Gastrocnemius medialis (tissue), 4 donors: ENCODE measurements around the gene R3HCC1L. TPM values are rescaled to one million over a fixed set of nuclear protein-coding genes. Genes with fewer than 3 reads are reported as not detected.

Source experiments
- ATAC-seq, 2 donors: fragments of 150-250 bp; one replicate each; pipeline ENCODE4 v1.9.1; 2016
- DNase-seq, 2 donors: peaks; one replicate each; pipeline ENCODE4 v3.0.0-alpha.2; 2019
- H3K27ac ChIP-seq, 4 donors: fragments of 200-600 bp; sonication (generic); 1 replicate in 1 of 4; 2 replicates in 3 of 4; pipeline ENCODE4 v1.5.1; 2016 to 2018; ENCODE audit warnings: mild to moderate bottlenecking in 2 of 4, moderate library complexity in 1 of 4
- H3K27me3 ChIP-seq, 3 donors: fragments of 200-600 bp; sonication (generic) in 2 of 3; 1 replicate in 1 of 3; 2 replicates in 2 of 3; pipeline versions ENCODE4 v1.5.1 to v1.6.0; 2016 to 2019; ENCODE audit warnings: mild to moderate bottlenecking in 1 of 3, moderate library complexity in 1 of 3
- H3K36me3 ChIP-seq, 2 donors: fragments of 200-600 bp; sonication (generic) in 1 of 2; one replicate each; pipeline ENCODE4 v1.5.1; 2017 to 2018
- H3K4me1 ChIP-seq, 2 donors: fragments of 200-600 bp; sonication (generic) in 1 of 2; one replicate each; pipeline ENCODE4 v1.5.1; 2016 to 2017; ENCODE audit warnings: mild to moderate bottlenecking in 2 of 2
- H3K4me3 ChIP-seq, 4 donors: fragments of 200-600 bp; sonication (generic) in 3 of 4; 1 replicate in 1 of 4; 2 replicates in 3 of 4; pipeline ENCODE4 v1.5.1; 2016 to 2019; ENCODE audit warnings: mild to moderate bottlenecking in 2 of 4
- H3K9me3 ChIP-seq, 3 donors: fragments of 200-600 bp; sonication (generic) in 2 of 3; 1 replicate in 1 of 3; 2 replicates in 2 of 3; pipeline ENCODE4 v1.5.1; 2016 to 2019
- CTCF ChIP-seq, 5 experiments: fragments of 450-650 bp in 3 of 5; fragments of 200-600 bp in 2 of 5; sonication (generic) in 2 of 5; IDR thresholded peaks in 4 of 5; conservative IDR thresholded peaks in 1 of 5; 1 replicate in 4 of 5; 2 replicates in 1 of 5; pipeline ENCODE4 v1.5.1; 2016 to 2019; ENCODE audit warnings: antibody characterized with exemption in 5 of 5, mild to moderate bottlenecking in 3 of 5, moderate library complexity in 3 of 5
- POLR2A ChIP-seq, 2 donors: fragments of 450-650 bp; IDR thresholded peaks; one replicate each; pipeline ENCODE4 v1.6.1; 2017; ENCODE audit warnings: antibody characterized with exemption in 2 of 2, mild to moderate bottlenecking in 2 of 2, moderate library complexity in 2 of 2
- in situ Hi-C, 4 donors: fragments of 200-750 bp; cut with MboI; loops; one replicate each; pipeline versions ENCODE4 v1.15.0 to v1.8.0; 2017; ENCODE audit warnings: low sequenced_read_pairs in 4 of 4
- intact Hi-C: fragments of 100-400 bp; cut with DNase I; formaldehyde crosslinking; loops from one replicate; pipeline ENCODE4 v1.15.1; 2023; ENCODE audit warnings: low total_unique reads
- total RNA-seq, 4 donors: library from RNA; depleted of rRNA; stranded (reverse); fragments of >200 nt; gene quantifications; one replicate each; pipeline versions ENCODE4 v1.1.0 to v1.2.3, GENCODE V29; 2016

Gene R3HCC1L
- total RNA-seq, 4 donors from 2014 or later = 6.7 to 10.8 (median 10.1) TPM

- Histone ChIP-seq H3K27me3 (no peaks in the 10 kb centered on the region), H3K4me3 (no peak overlapping the region), H3K27ac (no peak overlapping the region), H3K36me3 (peaks cover 0 to 16% of the 10 kb centered on the region in 2 donors), H3K9me3 (no peaks in the 10 kb centered on the region), H3K4me1 (no peaks in the 10 kb centered on the region)
- no peak for DNase-seq
- no peak for TF ChIP-seq CTCF (IDR thresholded peaks at IDR 0.05 in 4 of 5, conservative IDR thresholded peaks at IDR 0.05 in 1 of 5)
- TF ChIP-seq POLR2A (IDR thresholded peaks at IDR 0.05) = no peak
- ATAC-seq = no peak
- intact Hi-C loops = no loop called here
- in situ Hi-C loops = no loop called here
These were observed 70.9 kb downstream of the R3HCC1L start for GRCh38 chr10:98205351-98205750.

- TF ChIP-seq CTCF (IDR thresholded peaks at IDR 0.05 in 4 of 5, conservative IDR thresholded peaks at IDR 0.05 in 1 of 5) (no peak), POLR2A (IDR thresholded peaks at IDR 0.05) (no peak)
- no peak overlapping the region for H3K27ac ChIP-seq
- peaks cover 0 to 4% of the 10 kb centered on the region in 2 donors for H3K4me1 ChIP-seq
- H3K36me3 ChIP-seq = peaks cover 0 to 16% of the 10 kb centered on the region in 2 donors
- no peaks in the 10 kb centered on the region for H3K27me3 ChIP-seq
- H3K4me3 ChIP-seq = no peak overlapping the region
- H3K9me3 ChIP-seq = no peaks in the 10 kb centered on the region
- ATAC-seq (no peak), DNase-seq (no peak)
- intact Hi-C loops = no loop called here
- in situ Hi-C loops = no loop called here
These were observed 74.5 kb downstream of the R3HCC1L start for GRCh38 chr10:98208925-98209324.

GRCh38 chr10:98209441-98209840, 75.0 kb downstream of the R3HCC1L start:
- Histone ChIP-seq H3K27ac (no peak overlapping the region), H3K27me3 (no peaks in the 10 kb centered on the region), H3K4me1 (peaks cover 0 to 4% of the 10 kb centered on the region in 2 donors), H3K9me3 (no peaks in the 10 kb centered on the region), H3K36me3 (peaks cover 0 to 16% of the 10 kb centered on the region in 2 donors), H3K4me3 (no peak overlapping the region)
- TF ChIP-seq POLR2A (IDR thresholded peaks at IDR 0.05) = no peak
- TF ChIP-seq CTCF (IDR thresholded peaks at IDR 0.05 in 4 of 5, conservative IDR thresholded peaks at IDR 0.05 in 1 of 5) = no peak
- ATAC-seq (no peak), DNase-seq (no peak)
- in situ Hi-C loops (no loop called here), intact Hi-C loops (no loop called here)

GRCh38 chr10:98212196-98212595, 77.7 kb downstream of the R3HCC1L start:
- DNase-seq = no peak
- no peak for TF ChIP-seq CTCF (IDR thresholded peaks at IDR 0.05 in 4 of 5, conservative IDR thresholded peaks at IDR 0.05 in 1 of 5)
- no peak for TF ChIP-seq POLR2A (IDR thresholded peaks at IDR 0.05)
- Histone ChIP-seq H3K27me3 (no peaks in the 10 kb centered on the region), H3K9me3 (no peaks in the 10 kb centered on the region), H3K4me1 (peaks cover 0 to 4% of the 10 kb centered on the region in 2 donors), H3K4me3 (no peak overlapping the region), H3K27ac (no peak overlapping the region), H3K36me3 (peaks cover 0 to 16% of the 10 kb centered on the region in 2 donors)
- intact Hi-C loops = no loop called here
- no peak for ATAC-seq
- in situ Hi-C loops = no loop called here

GRCh38 chr10:98213740-98214139, 79.3 kb downstream of the R3HCC1L start:
- no peak for DNase-seq
- Histone ChIP-seq H3K27ac (no peak overlapping the region), H3K27me3 (no peaks in the 10 kb centered on the region), H3K9me3 (no peaks in the 10 kb centered on the region), H3K4me1 (peaks cover 0 to 4% of the 10 kb centered on the region in 2 donors), H3K36me3 (peaks cover 0 to 13% of the 10 kb centered on the region in 2 donors), H3K4me3 (no peak overlapping the region)
- intact Hi-C loops = no loop called here
- in situ Hi-C loops = no loop called here
- TF ChIP-seq POLR2A (IDR thresholded peaks at IDR 0.05) (no peak), CTCF (IDR thresholded peaks at IDR 0.05 in 4 of 5, conservative IDR thresholded peaks at IDR 0.05 in 1 of 5) (no peak)
- no peak for ATAC-seq
